Left lung (tissue), 10 donors: Measurements from ENCODE around the gene TSC22D2. TPM values are rescaled to one million over a fixed set of nuclear protein-coding genes. Genes with fewer than 3 reads are reported as not detected.

Experiments
- ATAC-seq: fragments of 200-7000 bp; cut with Tn5 transposase; one replicate; pipeline ENCODE4 v1.9.1; 2020; ENCODE audit warnings: moderate library complexity
- DNase-seq, 4 donors: peaks; one replicate each; pipeline ENCODE4 v3.0.0-alpha.2; 2013 to 2020
- H3K27ac ChIP-seq, 2 donors: fragments of 200-600 bp; sonication (generic) in 1 of 2; one replicate each; pipeline versions ENCODE4 v1.5.0 to v1.8.0; 2020 to 2021
- H3K27me3 ChIP-seq, 2 donors: fragments of 200-600 bp; sonication (generic) in 1 of 2; one replicate each; pipeline versions ENCODE4 v1.5.0 to v1.8.0; 2020 to 2021
- H3K36me3 ChIP-seq, 2 donors: fragments of 200-600 bp; sonication (generic) in 1 of 2; one replicate each; pipeline versions ENCODE4 v1.5.0 to v1.8.0; 2020 to 2021
- H3K4me1 ChIP-seq, 2 donors: fragments of 200-600 bp; one replicate each; pipeline ENCODE4 v1.8.0; 2021
- H3K4me3 ChIP-seq, 2 donors: fragments of 200-600 bp; sonication (generic) in 1 of 2; one replicate each; pipeline versions ENCODE4 v1.5.0 to v1.8.0; 2020 to 2021; ENCODE audit warnings: mild to moderate bottlenecking in 1 of 2
- H3K9me3 ChIP-seq, 2 donors: fragments of 200-600 bp; sonication (generic) in 1 of 2; one replicate each; pipeline versions ENCODE4 v1.5.0 to v1.8.0; 2020 to 2021
- CTCF ChIP-seq, 2 donors: fragments of 200-600 bp; sonication (generic) in 1 of 2; IDR thresholded peaks; one replicate each; pipeline versions ENCODE4 v1.5.0 to v1.8.0; 2021; ENCODE audit warnings: antibody characterized with exemption in 2 of 2
- intact Hi-C, 2 donors: fragments of 100-400 bp; cut with DNase I; formaldehyde crosslinking; loops; one replicate each; pipeline versions ENCODE4 v1.11.2 to v1.14.2; 2022
- polyA plus RNA-seq, 6 donors: library from polyadenylated mRNA; unstranded; fragments of 120-200 nt; gene quantifications; one replicate each; pipeline ENCODE4 v1.2.1, GENCODE V29; 2013; ENCODE audit not compliant: insufficient read length in 6 of 6
- total RNA-seq, 2 donors: library from RNA; stranded (reverse); fragmentation: NEBNext Ultra II Directional; extraction: Animal tissue kit (Norgen Biotek cat#: 25700); gene quantifications; one replicate each; pipeline ENCODE4 v1.2.1, GENCODE V29; 2021
- donor health status: DM: no; HTN: yes; CAD: no.
- donor health status: DM: no; HTN: no; CAD: no.

The TSC22D2 gene
- total and polyA plus RNA-seq, 8 donors, result 25.9 to 92.9 (median 81.9) TPM

GRCh38 chr3:150371741-150372254 lies 36.3 kb upstream of the TSC22D2 start:
- no peaks in the 10 kb centered on the region for H3K9me3 ChIP-seq
- H3K27ac ChIP-seq, result peak overlapping the region; percentile 56 to 88
- DNase-seq (peak in 2 of 4 donors; percentile 91 to 95), ATAC-seq (peak; percentile 75)
- peak overlapping the region in 1 of 2 donors; percentile 0 for H3K4me3 ChIP-seq
- TF ChIP-seq CTCF (IDR thresholded peaks at IDR 0.05), result no peak
- intact Hi-C loops, result no loop called here
- H3K36me3 ChIP-seq, result no peaks in the 10 kb centered on the region
- no peaks in the 10 kb centered on the region for H3K27me3 ChIP-seq
- peaks cover 4 to 27% of the 10 kb centered on the region in 2 donors for H3K4me1 ChIP-seq

GRCh38 chr3:150372320-150372719 lies 35.8 kb upstream of the TSC22D2 start:
- DNase-seq (no peak), ATAC-seq (no peak)
- Histone ChIP-seq H3K27ac (peak overlapping the region; percentile 56 to 88), H3K4me3 (no peak overlapping the region), H3K9me3 (no peaks in the 10 kb centered on the region), H3K27me3 (no peaks in the 10 kb centered on the region), H3K4me1 (peaks cover 4 to 27% of the 10 kb centered on the region in 2 donors), H3K36me3 (no peaks in the 10 kb centered on the region)
- intact Hi-C loops, result no loop called here
- TF ChIP-seq CTCF (IDR thresholded peaks at IDR 0.05), result no peak

- ATAC-seq (peak; percentile 2), DNase-seq (peak in 1 of 4 donors; percentile 31)
- H3K9me3 ChIP-seq, result no peaks in the 10 kb centered on the region
- TF ChIP-seq CTCF (IDR thresholded peaks at IDR 0.05), result no peak
- peak overlapping the region in 1 of 2 donors; percentile 88 for H3K27ac ChIP-seq
- no peaks in the 10 kb centered on the region for H3K36me3 ChIP-seq
- H3K4me3 ChIP-seq, result no peak overlapping the region
- peaks cover 4 to 27% of the 10 kb centered on the region in 2 donors for H3K4me1 ChIP-seq
- no peaks in the 10 kb centered on the region for H3K27me3 ChIP-seq
- intact Hi-C loops, result no loop called here
Measured at GRCh38 chr3:150372722-150373121, 35.4 kb upstream of the TSC22D2 start.

- Histone ChIP-seq H3K4me1 (peaks cover 4 to 27% of the 10 kb centered on the region in 2 donors), H3K9me3 (no peaks in the 10 kb centered on the region), H3K4me3 (no peak overlapping the region), H3K36me3 (no peaks in the 10 kb centered on the region), H3K27me3 (no peaks in the 10 kb centered on the region), H3K27ac (no peak overlapping the region)
- no peak for ATAC-seq
- no peak for DNase-seq
- TF ChIP-seq CTCF (IDR thresholded peaks at IDR 0.05), result no peak
- intact Hi-C loops, result no loop called here
Measured at GRCh38 chr3:150373234-150373875, 34.7 kb upstream of the TSC22D2 start.

- Histone ChIP-seq H3K4me3 (no peak overlapping the region), H3K4me1 (peaks cover 4 to 27% of the 10 kb centered on the region in 2 donors), H3K27ac (no peak overlapping the region), H3K27me3 (no peaks in the 10 kb centered on the region), H3K9me3 (no peaks in the 10 kb centered on the region), H3K36me3 (no peaks in the 10 kb centered on the region)
- ATAC-seq (no peak), DNase-seq (no peak)
- intact Hi-C loops, result no loop called here
- no peak for TF ChIP-seq CTCF (IDR thresholded peaks at IDR 0.05)
Measured at GRCh38 chr3:150374975-150375374, 33.1 kb upstream of the TSC22D2 start.
